GM23338 (cell line): Measurements from ENCODE around the gene LRSAM1.

Source experiments
- CREB1 ChIP-seq: fragments of 250-450 bp; sonication (Bioruptor Pico); IDR thresholded peaks from 2 replicates; pipeline ENCODE4 v1.5.0; 2020; ENCODE audit warnings: low read depth, mild to moderate bottlenecking, moderate library complexity
- CTCF ChIP-seq, 2 experiments: fragments of 200-600 bp in 1 of 2; sonication (generic) in 1 of 2; conservative IDR thresholded peaks; 2 replicates each; pipeline versions ENCODE4 v1.5.1 to v1.6.1; 2016 to 2017; ENCODE audit warnings: antibody characterized with exemption in 2 of 2, low read depth in 2 of 2, mild to moderate bottlenecking in 2 of 2, moderate library complexity in 1 of 2
- ETS1 ChIP-seq: IDR thresholded peaks from 2 replicates; pipeline ENCODE4 v1.6.1; 2016; ENCODE audit warnings: antibody characterized with exemption
- EZH2 ChIP-seq: fragments of 200-600 bp; sonication (generic); IDR thresholded peaks from one replicate; pipeline ENCODE4 v1.8.0; 2017; ENCODE audit warnings: antibody characterized with exemption, mild to moderate bottlenecking, low read depth; ENCODE audit not compliant: unreplicated experiment
- EZH2phosphoT487 ChIP-seq: fragments of 200-600 bp; sonication (generic); IDR thresholded peaks from one replicate; pipeline ENCODE4 v1.8.1; 2018; ENCODE audit warnings: antibody characterized with exemption; ENCODE audit not compliant: unreplicated experiment
- JUNB ChIP-seq: IDR thresholded peaks from one replicate; pipeline ENCODE4 v1.6.1; 2016; ENCODE audit warnings: antibody characterized with exemption; ENCODE audit not compliant: unreplicated experiment
- NANOG ChIP-seq: IDR thresholded peaks from 2 replicates; pipeline ENCODE4 v1.6.1; 2016; ENCODE audit warnings: antibody characterized with exemption, borderline replicate concordance
- POLR2AphosphoS5 ChIP-seq: IDR thresholded peaks from 2 replicates; pipeline ENCODE4 v1.6.1; 2016; ENCODE audit warnings: antibody characterized with exemption, low read depth
- REST ChIP-seq: IDR thresholded peaks from one replicate; pipeline ENCODE4 v1.6.1; 2018; ENCODE audit warnings: antibody characterized with exemption; ENCODE audit not compliant: unreplicated experiment
- STAT1 ChIP-seq: IDR thresholded peaks from one replicate; pipeline ENCODE4 v1.6.1; 2016; ENCODE audit warnings: antibody characterized with exemption; ENCODE audit not compliant: unreplicated experiment
- ZNF331 ChIP-seq: fragments of 250-450 bp; sonication (Bioruptor Pico); IDR thresholded peaks from 2 replicates; pipeline ENCODE4 v1.5.0; 2020; ENCODE audit warnings: low read depth, mild to moderate bottlenecking, moderate library complexity
- TF ChIP-seq, protein P1 (sequence below): fragments of 250-450 bp; sonication (Bioruptor Pico); IDR thresholded peaks from 2 replicates; pipeline ENCODE4 v1.5.0; 2020; ENCODE audit warnings: mild to moderate bottlenecking, moderate library complexity

GRCh38 chr9:127438394-127438793 lies 12.9 kb upstream of the LRSAM1 start:
- no peak for TF ChIP-seq CTCF (conservative IDR thresholded peaks at IDR 0.05; ENCODE audit: low read depth in 2 of 2)
- TF ChIP-seq EZH2, result no peak
- no peak for TF ChIP-seq EZH2phosphoT487
- no peak for TF ChIP-seq POLR2AphosphoS5
- no peak for TF ChIP-seq REST
- no peak for TF ChIP-seq JUNB
- TF ChIP-seq CREB1 (CRISPR knock-in tag), result no peak
- TF ChIP-seq STAT1, result no peak
- TF ChIP-seq ZNF331 (CRISPR knock-in tag), result no peak
- TF ChIP-seq, protein P1, sequence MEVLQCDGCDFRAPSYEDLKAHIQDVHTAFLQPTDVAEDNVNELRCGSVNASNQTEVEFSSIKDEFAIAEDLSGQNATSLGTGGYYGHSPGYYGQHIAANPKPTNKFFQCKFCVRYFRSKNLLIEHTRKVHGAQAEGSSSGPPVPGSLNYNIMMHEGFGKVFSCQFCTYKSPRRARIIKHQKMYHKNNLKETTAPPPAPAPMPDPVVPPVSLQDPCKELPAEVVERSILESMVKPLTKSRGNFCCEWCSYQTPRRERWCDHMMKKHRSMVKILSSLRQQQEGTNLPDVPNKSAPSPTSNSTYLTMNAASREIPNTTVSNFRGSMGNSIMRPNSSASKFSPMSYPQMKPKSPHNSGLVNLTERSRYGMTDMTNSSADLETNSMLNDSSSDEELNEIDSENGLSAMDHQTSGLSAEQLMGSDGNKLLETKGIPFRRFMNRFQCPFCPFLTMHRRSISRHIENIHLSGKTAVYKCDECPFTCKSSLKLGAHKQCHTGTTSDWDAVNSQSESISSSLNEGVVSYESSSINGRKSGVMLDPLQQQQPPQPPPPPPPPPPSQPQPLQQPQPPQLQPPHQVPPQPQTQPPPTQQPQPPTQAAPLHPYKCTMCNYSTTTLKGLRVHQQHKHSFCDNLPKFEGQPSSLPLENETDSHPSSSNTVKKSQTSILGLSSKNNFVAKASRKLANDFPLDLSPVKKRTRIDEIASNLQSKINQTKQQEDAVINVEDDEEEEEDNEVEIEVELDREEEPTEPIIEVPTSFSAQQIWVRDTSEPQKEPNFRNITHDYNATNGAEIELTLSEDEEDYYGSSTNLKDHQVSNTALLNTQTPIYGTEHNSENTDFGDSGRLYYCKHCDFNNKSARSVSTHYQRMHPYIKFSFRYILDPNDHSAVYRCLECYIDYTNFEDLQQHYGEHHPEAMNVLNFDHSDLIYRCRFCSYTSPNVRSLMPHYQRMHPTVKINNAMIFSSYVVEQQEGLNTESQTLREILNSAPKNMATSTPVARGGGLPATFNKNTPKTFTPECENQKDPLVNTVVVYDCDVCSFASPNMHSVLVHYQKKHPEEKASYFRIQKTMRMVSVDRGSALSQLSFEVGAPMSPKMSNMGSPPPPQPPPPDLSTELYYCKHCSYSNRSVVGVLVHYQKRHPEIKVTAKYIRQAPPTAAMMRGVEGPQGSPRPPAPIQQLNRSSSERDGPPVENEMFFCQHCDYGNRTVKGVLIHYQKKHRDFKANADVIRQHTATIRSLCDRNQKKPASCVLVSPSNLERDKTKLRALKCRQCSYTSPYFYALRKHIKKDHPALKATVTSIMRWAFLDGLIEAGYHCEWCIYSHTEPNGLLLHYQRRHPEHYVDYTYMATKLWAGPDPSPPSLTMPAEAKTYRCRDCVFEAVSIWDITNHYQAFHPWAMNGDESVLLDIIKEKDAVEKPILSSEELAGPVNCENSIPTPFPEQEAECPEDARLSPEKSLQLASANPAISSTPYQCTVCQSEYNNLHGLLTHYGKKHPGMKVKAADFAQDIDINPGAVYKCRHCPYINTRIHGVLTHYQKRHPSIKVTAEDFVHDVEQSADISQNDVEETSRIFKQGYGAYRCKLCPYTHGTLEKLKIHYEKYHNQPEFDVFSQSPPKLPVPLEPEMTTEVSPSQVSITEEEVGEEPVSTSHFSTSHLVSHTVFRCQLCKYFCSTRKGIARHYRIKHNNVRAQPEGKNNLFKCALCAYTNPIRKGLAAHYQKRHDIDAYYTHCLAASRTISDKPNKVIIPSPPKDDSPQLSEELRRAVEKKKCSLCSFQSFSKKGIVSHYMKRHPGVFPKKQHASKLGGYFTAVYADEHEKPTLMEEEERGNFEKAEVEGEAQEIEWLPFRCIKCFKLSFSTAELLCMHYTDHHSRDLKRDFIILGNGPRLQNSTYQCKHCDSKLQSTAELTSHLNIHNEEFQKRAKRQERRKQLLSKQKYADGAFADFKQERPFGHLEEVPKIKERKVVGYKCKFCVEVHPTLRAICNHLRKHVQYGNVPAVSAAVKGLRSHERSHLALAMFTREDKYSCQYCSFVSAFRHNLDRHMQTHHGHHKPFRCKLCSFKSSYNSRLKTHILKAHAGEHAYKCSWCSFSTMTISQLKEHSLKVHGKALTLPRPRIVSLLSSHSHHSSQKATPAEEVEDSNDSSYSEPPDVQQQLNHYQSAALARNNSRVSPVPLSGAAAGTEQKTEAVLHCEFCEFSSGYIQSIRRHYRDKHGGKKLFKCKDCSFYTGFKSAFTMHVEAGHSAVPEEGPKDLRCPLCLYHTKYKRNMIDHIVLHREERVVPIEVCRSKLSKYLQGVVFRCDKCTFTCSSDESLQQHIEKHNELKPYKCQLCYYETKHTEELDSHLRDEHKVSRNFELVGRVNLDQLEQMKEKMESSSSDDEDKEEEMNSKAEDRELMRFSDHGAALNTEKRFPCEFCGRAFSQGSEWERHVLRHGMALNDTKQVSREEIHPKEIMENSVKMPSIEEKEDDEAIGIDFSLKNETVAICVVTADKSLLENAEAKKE, result no peak
- TF ChIP-seq NANOG, result no peak
- TF ChIP-seq ETS1, result no peak
